Amygdala (tissue), 56 donors: Measurements from ENCODE around the gene MCTP2.

ENCODE experiments used
- DNase-seq, 56 donors: peaks; one replicate each; lab custom pipeline; 2025; lab: John Stamatoyannopoulos, UW

Gene MCTP2

DNA sequence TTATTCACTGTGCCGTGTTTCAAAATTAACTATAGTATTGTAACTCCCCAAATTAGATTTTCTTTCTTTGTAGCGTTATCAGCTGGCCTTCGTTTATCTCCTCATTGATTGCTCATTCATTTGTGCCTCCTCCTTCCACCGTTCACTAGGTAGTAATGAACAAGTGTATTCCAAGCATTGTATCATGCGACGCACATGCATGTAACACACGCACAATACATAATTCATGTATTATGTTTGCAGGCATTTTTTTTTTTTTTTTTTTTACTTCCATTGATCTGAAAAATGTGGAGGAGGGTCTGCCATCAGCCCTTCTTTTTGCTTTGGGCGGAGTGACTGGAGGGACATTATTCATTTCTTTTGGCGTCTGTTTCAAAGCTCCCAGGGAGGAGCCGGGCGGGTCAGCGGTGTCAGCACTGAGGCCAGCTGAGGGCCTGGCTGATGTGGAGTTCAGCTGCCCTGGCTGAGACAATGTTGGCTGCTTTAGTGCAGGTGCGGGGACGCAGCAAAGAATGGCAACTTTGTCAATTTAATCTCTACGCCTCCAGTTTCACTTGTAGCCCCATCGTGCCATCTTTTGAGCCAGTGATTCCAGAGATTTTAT lies 107.0 kb downstream of the MCTP2 start:
- no peak for DNase-seq

DNA sequence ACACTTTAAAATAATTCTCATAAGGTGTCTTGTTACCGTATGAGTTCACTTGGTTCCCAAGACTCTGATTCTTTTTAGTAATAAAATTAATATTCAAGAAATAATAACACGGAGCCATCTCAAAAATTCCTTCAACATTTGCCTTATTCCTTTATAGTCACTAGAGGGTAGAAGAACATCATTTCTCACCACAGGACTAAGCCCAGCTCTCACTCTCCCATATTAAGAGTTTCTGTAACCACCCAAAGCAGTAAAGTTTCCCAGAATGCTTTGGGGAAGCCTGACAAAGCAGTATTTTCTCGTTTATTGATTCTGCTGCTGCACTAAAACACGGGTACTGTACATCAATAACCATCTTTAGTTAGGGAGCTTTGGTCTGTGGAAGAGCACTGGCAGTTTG lies 114.9 kb downstream of the MCTP2 start:
- no peak for DNase-seq

DNA sequence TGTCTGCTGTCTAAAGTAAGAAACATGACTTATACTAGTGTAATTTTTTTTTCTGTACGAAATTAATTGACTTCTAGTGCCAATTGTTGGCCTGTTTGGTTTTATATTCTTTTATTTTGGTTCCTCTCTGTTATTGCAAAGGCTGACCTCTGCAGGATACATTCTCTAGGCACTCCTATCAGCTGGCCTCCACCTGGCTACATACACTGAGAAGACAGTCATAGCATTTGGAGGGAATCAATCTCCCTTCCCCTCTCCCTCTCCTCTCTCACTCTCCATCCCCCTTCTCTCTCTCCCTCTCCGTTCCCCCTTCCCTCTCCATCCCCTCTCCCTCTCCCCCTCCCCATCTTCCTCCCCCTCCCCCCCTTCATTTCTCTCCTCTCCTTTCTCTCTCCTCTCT lies 116.7 kb downstream of the MCTP2 start:
- DNase-seq = no peak

DNA sequence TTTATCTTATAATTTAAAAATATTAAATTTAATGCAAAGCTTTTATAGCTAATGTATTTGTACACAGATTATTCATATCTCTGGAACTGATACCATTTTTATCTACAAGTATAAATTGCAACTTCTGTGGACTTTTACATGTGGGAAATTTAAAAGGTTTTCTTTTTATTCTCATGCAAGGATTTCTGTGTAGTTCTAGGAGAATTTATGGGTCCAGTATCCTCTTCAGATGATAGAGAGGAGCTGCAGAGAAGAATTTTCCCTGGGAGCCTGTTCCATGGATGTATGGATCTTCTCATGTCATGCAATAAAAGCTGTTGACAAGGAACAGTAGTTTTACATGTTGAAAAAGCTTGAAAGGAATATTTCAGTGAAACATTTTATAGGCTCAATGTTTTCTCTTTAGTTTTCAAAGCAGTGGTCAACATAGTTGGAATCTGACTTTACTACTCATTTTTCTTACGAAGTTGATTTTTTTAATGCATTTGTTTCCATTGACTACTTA lies 119.7 kb downstream of the MCTP2 start:
- no peak for DNase-seq

DNA sequence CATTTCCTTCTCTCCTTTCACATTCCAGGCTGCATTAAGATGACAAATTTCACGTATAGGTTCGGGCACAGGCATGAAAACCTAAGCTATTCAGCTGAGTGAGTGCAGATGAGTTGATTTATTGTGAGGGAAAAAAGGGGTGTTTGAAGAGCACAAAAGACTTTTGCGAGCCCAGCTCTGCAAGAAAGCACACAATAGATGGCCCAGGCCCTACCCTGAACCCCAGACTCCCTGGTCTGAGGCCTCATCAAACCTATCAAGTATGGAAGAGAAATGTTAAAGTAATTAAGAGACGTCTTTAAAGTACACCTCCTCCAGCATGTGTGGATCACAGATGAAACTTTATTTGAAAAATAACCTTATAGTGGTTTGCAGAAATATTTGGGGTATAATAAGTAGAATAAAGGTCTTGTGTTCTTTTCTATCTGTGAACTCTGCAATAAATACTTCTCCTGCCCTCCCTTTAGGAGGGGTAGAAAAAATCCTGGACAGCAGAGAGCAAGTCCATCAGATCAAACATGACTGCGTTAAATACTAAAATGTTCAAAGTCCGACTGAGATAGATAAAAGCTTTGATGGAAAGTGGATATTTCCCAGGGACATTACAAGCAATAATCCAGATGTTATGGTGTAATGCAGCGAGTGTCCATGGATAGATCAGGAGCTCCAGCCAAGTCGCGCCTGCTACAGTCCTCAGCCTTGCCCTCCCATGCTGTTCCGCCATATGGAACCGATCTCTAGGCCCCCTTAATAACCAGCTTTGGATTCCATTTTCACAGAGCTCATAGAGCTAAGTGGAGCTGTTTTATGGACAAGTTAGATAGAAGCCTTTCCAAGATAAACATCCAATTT lies 121.5 kb downstream of the MCTP2 start:
- DNase-seq = no peak

DNA sequence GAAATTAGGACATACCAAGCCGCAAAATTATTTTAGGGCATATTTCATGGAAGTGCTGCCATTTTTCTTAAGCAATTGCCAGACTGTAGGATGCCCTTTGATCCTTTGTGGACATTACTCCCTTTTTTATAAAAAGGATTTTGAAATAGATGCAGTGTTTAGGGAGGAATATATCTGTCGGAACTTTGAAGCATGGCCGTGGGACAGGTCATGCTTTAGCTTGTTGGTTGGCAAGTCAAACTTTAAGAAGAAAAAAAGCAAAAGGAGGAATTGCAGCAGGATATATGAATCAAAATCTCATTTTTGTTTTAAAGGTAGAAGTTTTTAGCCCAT lies 122.1 kb downstream of the MCTP2 start:
- no peak for DNase-seq

- DNase-seq = no peak
Measured at GRCh38 chr15:94354655-94355054, 123.3 kb downstream of the MCTP2 start.

- DNase-seq = no peak
Measured at GRCh38 chr15:94359716-94360115, 128.4 kb downstream of the MCTP2 start.

DNA sequence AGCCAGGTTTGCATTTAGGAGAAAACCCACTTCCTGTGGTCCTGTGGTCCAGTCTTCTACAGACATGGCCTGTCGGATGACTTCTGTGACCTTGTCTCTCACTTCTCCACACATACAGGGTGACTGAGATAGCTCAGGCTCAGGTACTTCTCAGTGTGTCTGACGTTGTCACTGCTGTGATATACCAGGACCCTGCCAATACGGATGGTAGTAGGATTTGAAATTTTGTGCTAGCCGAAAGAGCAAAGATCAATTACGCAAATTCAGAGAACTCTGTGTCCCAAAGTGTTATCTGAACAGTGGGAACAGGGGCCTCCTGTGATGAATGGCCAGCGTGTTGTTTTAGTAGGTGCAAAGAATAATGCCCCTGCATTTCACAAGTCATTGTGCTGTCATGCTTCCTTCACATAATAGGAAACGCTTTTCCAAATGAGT lies 128.9 kb downstream of the MCTP2 start:
- no peak for DNase-seq

- DNase-seq = no peak
Measured at GRCh38 chr15:94362385-94363092, 131.2 kb downstream of the MCTP2 start.

DNA sequence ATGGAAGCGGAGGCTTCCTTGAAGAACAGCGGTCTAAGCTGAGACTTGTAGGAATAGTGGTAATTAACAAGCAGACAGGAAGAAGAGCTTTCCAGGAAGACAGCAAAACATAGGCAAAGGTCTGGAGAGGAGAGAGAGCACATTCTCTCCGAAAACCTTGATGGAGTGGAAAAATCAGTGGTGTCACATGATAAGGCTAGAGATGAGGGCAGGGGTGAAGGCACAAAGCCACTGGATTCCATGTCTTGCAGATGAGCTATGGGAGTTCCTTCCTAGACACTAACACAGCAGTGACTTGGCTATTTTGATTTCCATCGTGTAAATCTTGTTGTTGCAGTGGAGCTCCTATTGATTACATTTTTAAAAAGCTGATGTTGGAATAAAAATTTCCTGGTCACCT lies 132.0 kb downstream of the MCTP2 start:
- DNase-seq = no peak

DNA sequence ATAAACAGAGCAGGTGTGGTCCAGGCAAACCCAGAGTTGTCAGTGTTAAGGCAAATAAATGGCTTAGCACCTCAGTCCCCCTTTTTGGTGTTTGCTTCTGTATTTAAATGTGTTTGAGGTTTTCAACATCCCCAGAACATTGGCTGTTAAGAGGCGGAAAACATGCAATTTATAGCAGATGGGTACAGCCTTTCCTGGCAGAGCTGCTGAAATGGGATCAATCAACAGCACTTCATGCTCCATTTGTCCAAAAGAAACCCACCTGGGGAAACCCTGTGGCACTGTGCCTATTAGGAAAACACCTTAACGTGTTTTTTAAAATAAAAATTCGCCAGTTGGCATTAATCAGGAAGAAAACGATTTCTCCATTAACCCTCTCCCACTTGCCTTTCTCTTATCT lies 135.4 kb downstream of the MCTP2 start:
- DNase-seq = no peak

DNA sequence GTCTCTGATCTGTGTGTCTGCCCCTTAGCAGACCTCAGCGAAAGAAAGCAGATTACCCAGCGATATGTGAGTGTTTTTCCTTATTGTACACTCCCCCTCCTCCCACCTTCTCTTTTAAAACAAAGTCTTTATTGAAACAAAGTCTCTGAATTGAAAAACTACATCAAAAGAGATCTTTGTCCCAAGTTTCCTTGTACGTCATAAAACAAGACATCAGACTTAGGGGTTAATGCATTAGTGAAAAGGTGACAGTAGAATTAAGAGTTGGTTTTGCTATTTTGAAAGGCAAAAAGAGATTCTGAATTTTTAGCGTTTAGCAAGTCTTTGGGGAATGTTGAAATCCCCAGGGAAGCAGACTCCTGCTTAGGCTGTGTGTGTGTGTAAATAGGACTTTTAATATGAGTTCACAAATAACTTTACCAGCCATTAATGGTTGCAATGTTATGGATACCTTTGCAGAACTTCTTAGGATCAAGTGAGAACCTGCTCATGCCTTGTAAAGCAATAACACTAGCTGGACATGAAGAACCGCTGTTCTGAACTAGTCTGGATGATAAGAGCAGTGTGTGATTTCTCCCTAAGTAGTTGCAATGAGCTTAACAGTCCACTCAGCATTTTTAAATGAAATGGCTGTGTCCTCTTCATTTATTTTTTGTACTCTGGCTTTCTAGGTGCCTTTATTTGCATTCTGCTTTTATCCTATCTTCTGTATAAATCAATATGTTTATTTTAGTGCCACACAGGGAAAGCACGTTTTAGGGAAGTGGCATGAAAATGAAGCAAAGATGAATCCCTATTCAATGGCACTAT lies 136.6 kb downstream of the MCTP2 start:
- no peak for DNase-seq

DNA sequence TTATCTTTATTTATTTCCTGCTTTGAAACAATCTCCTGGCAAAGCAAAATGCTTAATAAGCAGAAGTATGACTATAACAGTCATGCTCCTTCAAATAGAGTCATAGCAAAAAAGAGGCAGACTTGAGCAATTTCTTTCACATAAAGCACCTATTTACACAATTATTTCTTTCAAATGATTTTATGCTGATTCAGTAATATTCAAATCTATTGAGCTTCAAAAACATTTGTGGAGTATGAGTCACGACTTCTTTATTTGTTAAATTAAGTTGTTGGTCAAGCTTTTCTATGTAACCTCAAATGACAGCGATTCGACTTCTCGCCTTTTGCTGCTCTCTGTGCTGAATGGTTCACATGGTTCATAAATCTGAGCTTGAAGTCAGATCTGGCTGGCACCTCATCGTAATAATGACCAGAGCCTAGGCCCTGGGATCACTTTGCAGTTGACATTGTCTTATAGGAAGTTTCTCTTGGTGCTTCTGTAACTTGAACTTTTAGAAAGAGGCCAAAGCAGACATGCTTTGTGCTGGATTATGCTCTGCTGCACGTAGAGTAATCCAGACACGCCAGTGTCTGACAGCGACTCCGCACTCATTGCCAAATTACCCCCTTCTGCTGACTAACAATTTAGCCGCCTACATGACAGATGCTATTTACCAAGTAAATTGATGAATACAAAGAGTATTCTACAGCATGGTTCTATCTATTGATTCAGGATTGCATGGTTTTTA lies 139.0 kb downstream of the MCTP2 start:
- DNase-seq = peak in 2 of 56 donors; percentile 1 to 5

DNA sequence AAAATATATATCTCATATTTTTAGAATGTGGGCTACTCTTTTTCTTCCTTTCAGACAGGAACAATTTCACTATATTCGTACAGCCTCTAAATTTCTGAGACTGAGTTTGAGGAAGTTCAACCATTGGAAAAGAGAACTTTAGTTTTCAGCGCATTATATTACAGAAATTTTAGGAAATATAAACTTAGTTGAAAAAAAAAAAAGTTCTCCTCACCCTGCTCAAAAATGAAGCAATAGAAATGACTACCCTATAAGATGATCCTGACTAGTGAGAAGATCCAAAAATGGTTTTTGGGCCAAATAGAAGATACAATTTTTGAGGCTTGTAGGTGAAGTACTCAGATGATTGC lies 139.6 kb downstream of the MCTP2 start:
- no peak for DNase-seq

- DNase-seq = no peak
Measured at GRCh38 chr15:94372821-94373220, 141.5 kb downstream of the MCTP2 start.

GRCh38 chr15:94375997-94376396 lies 144.6 kb downstream of the MCTP2 start:
- no peak for DNase-seq

- DNase-seq = no peak
Measured at GRCh38 chr15:94379986-94380385, 148.6 kb downstream of the MCTP2 start.

DNA sequence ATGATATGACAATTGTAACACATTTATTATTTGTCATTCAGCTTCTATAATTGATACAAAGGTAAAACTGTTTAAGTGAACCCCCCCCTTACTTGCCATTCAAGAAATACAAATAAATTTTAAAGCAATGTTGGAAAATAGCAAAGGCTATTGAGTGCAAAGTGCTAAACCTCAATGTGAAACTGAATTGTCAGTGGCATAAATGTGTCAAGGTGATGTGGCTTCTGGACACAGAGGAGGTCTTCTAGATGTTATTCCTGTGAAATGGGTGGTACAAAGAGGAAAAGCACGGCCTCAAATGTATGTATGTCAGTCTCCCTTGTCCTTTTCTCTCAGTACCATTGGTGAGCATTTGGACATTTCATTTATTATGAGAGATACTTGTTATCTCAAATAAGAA lies 149.4 kb downstream of the MCTP2 start:
- DNase-seq = no peak

DNA sequence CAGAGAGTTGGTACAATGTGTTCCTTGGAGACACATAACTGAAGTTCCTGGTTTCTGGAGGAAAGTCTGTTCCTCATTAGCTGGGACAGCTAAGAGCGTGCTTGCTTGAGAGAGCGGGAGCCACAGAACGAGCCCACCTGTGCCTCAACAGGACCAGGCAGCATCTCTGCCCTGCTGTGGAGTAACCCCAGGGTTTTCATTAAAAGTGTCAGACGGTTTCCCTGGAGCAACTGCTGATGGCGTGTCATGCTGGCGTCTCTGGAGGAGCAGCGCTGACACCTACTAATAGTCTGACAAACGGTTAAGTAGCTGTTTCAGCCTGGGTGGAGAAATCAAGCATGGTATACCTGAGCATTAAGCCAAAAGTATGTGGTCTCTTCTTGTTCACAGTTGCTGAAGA lies 150.0 kb downstream of the MCTP2 start:
- no peak for DNase-seq
